Keratinocyte (primary cell): ENCODE measurements around the gene ABI3.

ENCODE experiments used
- EZH2 ChIP-seq: IDR thresholded peaks from one replicate; pipeline ENCODE4 v1.6.1; 2012; ENCODE audit warnings: inconsistent platforms, mild to moderate bottlenecking, low read length, moderate library complexity
- TF ChIP-seq, protein P1 (sequence below), 3 experiments: IDR thresholded peaks in 1 of 3; conservative IDR thresholded peaks in 1 of 3; optimal IDR thresholded peaks in 1 of 3; 2 replicates in 2 of 3; 3 replicates in 1 of 3; pipeline versions ENCODE3 to v1.5.1; 2011; ENCODE audit warnings: low read length in 3 of 3, mild to moderate bottlenecking in 3 of 3, moderate library complexity in 2 of 3, control low read depth in 1 of 3, inconsistent platforms in 1 of 3; ENCODE audit not compliant: insufficient read depth in 2 of 3; ENCODE audit errors: extremely low read depth in 1 of 3

DNA sequence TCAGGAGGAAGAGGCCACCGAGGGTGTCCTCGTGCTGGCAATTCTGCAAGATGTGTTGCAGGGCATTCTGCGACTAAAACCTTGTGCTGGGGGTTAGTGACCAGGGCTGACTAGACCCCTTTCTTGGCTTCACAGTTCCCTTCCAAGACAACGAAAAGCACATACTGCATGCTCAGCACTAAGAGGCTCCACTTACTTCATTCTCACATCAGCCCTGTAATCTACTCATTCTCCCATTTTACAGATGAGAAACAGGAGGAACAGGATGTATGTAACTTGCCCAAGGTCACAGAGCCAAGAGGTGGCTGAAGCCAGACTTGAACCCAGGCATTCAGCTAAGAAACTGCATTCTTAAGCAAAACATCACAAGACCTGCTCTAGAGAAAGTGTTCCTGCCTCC, 25.4 kb downstream of the ABI3 start:
- TF ChIP-seq, protein P1, sequence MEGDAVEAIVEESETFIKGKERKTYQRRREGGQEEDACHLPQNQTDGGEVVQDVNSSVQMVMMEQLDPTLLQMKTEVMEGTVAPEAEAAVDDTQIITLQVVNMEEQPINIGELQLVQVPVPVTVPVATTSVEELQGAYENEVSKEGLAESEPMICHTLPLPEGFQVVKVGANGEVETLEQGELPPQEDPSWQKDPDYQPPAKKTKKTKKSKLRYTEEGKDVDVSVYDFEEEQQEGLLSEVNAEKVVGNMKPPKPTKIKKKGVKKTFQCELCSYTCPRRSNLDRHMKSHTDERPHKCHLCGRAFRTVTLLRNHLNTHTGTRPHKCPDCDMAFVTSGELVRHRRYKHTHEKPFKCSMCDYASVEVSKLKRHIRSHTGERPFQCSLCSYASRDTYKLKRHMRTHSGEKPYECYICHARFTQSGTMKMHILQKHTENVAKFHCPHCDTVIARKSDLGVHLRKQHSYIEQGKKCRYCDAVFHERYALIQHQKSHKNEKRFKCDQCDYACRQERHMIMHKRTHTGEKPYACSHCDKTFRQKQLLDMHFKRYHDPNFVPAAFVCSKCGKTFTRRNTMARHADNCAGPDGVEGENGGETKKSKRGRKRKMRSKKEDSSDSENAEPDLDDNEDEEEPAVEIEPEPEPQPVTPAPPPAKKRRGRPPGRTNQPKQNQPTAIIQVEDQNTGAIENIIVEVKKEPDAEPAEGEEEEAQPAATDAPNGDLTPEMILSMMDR (optimal IDR thresholded peaks at IDR 0.05 in 1 of 3, IDR thresholded peaks at IDR 0.05 in 1 of 3, conservative IDR thresholded peaks at IDR 0.05 in 1 of 3; ENCODE audit: extremely low read depth in 1 of 3, insufficient read depth in 2 of 3, low read length in 3 of 3): no peak
- TF ChIP-seq EZH2: no peak
